ENCODE results near the gene GBF1. TPM values are rescaled to one million over a fixed set of nuclear protein-coding genes. Genes with fewer than 3 reads are reported as not detected.

The GBF1 gene
- total RNA-seq, 4 donors from 2014 or later: 31.4 to 64.2 (median 58.7) TPM

DNA sequence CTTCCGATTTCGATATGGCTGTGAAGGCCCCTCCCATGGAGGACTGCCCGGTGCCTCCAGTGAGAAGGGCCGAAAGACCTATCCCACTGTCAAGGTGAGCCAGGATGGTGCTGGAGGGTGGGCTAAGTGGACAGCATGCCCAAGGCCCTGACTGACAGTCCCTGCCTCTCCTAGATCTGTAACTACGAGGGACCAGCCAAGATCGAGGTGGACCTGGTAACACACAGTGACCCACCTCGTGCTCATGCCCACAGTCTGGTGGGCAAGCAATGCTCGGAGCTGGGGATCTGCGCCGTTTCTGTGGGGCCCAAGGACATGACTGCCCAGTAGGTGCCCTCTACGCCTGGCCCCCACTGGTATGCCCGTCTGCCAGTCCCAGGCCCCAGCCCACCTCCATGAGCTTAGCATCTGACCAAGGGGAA lies 151.4 kb downstream of the GBF1 start:
- Histone ChIP-seq H3K36me3 (peaks cover 0 to 23% of the 10 kb centered on the region in 2 donors), H3K4me1 (peaks cover 25 to 26% of the 10 kb centered on the region in 2 donors), H3K27ac (peak overlapping the region; percentile 90 to 92 (median 92)), H3K27me3 (no peaks in the 10 kb centered on the region), H3K4me3 (peak overlapping the region in 1 of 4 donors; percentile 74), H3K9me3 (no peaks in the 10 kb centered on the region)
- DNase-seq: no peak
- no peak for TF ChIP-seq POLR2A (IDR thresholded peaks at IDR 0.05)
- TF ChIP-seq, protein P1, sequence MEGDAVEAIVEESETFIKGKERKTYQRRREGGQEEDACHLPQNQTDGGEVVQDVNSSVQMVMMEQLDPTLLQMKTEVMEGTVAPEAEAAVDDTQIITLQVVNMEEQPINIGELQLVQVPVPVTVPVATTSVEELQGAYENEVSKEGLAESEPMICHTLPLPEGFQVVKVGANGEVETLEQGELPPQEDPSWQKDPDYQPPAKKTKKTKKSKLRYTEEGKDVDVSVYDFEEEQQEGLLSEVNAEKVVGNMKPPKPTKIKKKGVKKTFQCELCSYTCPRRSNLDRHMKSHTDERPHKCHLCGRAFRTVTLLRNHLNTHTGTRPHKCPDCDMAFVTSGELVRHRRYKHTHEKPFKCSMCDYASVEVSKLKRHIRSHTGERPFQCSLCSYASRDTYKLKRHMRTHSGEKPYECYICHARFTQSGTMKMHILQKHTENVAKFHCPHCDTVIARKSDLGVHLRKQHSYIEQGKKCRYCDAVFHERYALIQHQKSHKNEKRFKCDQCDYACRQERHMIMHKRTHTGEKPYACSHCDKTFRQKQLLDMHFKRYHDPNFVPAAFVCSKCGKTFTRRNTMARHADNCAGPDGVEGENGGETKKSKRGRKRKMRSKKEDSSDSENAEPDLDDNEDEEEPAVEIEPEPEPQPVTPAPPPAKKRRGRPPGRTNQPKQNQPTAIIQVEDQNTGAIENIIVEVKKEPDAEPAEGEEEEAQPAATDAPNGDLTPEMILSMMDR (IDR thresholded peaks at IDR 0.05 in 4 of 5, conservative IDR thresholded peaks at IDR 0.05 in 1 of 5): no peak
- in situ Hi-C loops (cut with MboI; ENCODE audit: low sequenced_read_pairs in 4 of 4): loop anchor here in 3 of 4 donors (10.0 to 25.0 kb wide), 2 partner anchors 188 to 191 kb away; no protein-coding TSS in a partner anchor
- intact Hi-C loops (cut with DNase I; ENCODE audit: low total_unique reads): loop anchor here (5.0 kb wide), 1 partner anchor 154 kb away; the partner anchor contains the start of gene PITX3
- ATAC-seq: no peak

DNA sequence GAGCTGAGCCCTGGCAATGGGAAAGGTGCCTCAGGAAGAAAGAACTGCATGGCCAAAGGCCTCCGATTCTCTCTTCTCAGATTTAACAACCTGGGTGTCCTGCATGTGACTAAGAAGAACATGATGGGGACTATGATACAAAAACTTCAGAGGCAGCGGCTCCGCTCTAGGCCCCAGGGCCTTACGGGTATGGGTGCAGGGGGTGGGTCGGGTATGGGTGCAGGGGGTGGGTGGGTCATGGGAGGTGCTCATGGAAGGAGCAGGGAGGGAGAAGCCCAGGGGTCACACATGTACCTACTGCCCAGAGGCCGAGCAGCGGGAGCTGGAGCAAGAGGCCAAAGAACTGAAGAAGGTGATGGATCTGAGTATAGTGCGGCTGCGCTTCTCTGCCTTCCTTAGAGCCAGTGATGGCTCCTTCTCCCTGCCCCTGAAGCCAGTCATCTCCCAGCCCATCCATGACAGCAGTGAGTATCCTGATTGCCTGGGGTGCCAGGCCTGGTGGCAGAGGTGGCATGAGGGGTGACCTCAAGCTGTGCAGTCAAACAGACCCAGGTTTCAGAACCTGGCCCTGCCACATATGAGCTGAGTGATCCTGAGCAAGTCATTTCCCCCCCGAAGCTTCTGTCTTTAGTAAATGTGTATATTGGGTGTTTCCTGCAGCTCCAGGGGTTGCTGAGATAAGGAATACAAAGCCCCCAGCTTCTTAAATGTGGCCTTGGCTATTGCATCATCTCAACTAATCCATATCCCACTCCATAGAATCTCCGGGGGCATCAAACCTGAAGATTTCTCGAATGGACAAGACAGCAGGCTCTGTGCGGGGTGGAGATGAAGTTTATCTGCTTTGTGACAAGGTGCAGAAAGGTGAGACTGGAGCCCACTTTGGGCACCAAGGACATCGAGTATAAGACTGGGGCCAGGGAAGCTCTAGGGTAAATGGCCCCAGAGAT lies 152.2 kb downstream of the GBF1 start:
- intact Hi-C loops (cut with DNase I; ENCODE audit: low total_unique reads) (loop anchor here (2.0 to 5.0 kb wide), 2 partner anchors 53 to 155 kb away; partner anchors contain the start of genes C10orf95 and PITX3), in situ Hi-C loops (cut with MboI; ENCODE audit: low sequenced_read_pairs in 4 of 4) (loop anchor here in 3 of 4 donors (10.0 to 25.0 kb wide), 2 partner anchors 187 to 190 kb away; no protein-coding TSS in a partner anchor)
- no peaks in the 10 kb centered on the region for H3K27me3 ChIP-seq
- H3K36me3 ChIP-seq: peaks cover 0 to 30% of the 10 kb centered on the region in 2 donors
- no peak overlapping the region for H3K4me3 ChIP-seq
- peak overlapping the region in 1 of 4 donors; percentile 90 for H3K27ac ChIP-seq
- H3K9me3 ChIP-seq: no peaks in the 10 kb centered on the region
- ATAC-seq (no peak), DNase-seq (no peak)
- TF ChIP-seq, protein P1 (IDR thresholded peaks at IDR 0.05 in 4 of 5, conservative IDR thresholded peaks at IDR 0.05 in 1 of 5): no peak
- TF ChIP-seq POLR2A (IDR thresholded peaks at IDR 0.05): no peak
- peaks cover 25 to 26% of the 10 kb centered on the region in 2 donors for H3K4me1 ChIP-seq

DNA sequence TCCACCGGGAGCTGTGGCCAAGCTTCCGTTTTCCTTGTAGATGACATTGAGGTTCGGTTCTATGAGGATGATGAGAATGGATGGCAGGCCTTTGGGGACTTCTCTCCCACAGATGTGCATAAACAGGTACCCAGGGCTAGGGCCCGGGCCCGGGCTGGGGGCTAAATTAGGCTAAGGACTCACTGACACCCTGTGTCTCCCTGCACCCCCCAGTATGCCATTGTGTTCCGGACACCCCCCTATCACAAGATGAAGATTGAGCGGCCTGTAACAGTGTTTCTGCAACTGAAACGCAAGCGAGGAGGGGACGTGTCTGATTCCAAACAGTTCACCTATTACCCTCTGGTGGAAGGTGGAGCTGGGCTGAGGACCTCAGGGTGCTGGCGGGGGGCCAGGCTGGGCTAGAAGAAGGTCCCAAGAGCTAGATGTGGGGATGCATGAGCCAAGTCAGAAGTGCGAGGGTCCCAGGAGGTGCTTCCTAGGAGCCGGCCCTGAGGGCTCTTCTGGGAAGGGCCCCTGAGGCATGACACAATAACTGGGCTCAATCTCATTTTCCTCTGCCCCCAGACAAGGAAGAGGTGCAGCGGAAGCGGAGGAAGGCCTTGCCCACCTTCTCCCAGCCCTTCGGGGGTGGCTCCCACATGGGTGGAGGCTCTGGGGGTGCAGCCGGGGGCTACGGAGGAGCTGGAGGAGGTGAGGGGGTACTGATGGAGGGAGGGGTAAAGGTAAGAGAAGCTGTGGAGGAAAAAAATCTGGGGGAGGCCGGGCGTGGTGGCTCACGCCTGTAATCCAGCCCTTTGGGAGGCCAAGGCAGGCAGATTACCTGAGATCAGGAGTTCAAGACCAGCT lies 153.1 kb downstream of the GBF1 start:
- peaks cover 23 to 25% of the 10 kb centered on the region in 2 donors for H3K4me1 ChIP-seq
- H3K4me3 ChIP-seq: peak overlapping the region in 2 of 4 donors; percentile 74
- no peak for ATAC-seq
- peaks cover 0 to 33% of the 10 kb centered on the region in 2 donors for H3K36me3 ChIP-seq
- no peak for TF ChIP-seq POLR2A (IDR thresholded peaks at IDR 0.05)
- TF ChIP-seq, protein P1 (IDR thresholded peaks at IDR 0.05 in 4 of 5, conservative IDR thresholded peaks at IDR 0.05 in 1 of 5): no peak
- peak overlapping the region; percentile 82 to 96 (median 92) for H3K27ac ChIP-seq
- H3K27me3 ChIP-seq: no peaks in the 10 kb centered on the region
- in situ Hi-C loops (cut with MboI; ENCODE audit: low sequenced_read_pairs in 4 of 4): loop anchor here in 3 of 4 donors (10.0 to 25.0 kb wide), 2 partner anchors 186 to 189 kb away; no protein-coding TSS in a partner anchor
- H3K9me3 ChIP-seq: no peaks in the 10 kb centered on the region
- intact Hi-C loops (cut with DNase I; ENCODE audit: low total_unique reads): loop anchor here (1.0 to 5.0 kb wide), 4 partner anchors 23 to 229 kb away; partner anchors contain the start of genes C10orf95 and PITX3
- no peak for DNase-seq

All from gastrocnemius medialis (tissue), 4 donors.